ENCODE results near the gene MUS81. TPM values are rescaled to one million over a fixed set of nuclear protein-coding genes. Genes with fewer than 3 reads are reported as not detected.
A peak's percentile ranks its signal among the peaks of the same experiment; 100 is the strongest.

The MUS81 gene
- total and polyA plus RNA-seq, 9 of the 15 experiments (the other 6 are each of a cell fraction or from before 2014, with no cell fraction given), result 13.4 to 118 (median 53.7) TPM

GRCh38 chr11:65817835-65818680 lies 42.2 kb upstream of the MUS81 start (continued):
- TF ChIP-seq NCOA2 (IDR thresholded peaks at IDR 0.05; ENCODE audit: partially characterized antibody in 2 of 2) (no peak), XRCC3 (IDR thresholded peaks at IDR 0.05) (no peak), POLR2H (tag; IDR thresholded peaks at IDR 0.05; ENCODE audit: low read depth) (no peak), ZSCAN32 (CRISPR knock-in tag; IDR thresholded peaks at IDR 0.05) (no peak), BHLHE40 (IDR thresholded peaks at IDR 0.05; ENCODE audit: low read length) (peak; percentile 62), SIX5 (IDR thresholded peaks at IDR 0.05; ENCODE audit: borderline replicate concordance in 1 of 2, insufficient read depth in 1 of 2, low read depth in 1 of 2, low read length in 2 of 2) (no peak), NFE2 (IDR thresholded peaks at IDR 0.05; ENCODE audit: low read depth) (no peak), ZSCAN29 (IDR thresholded peaks at IDR 0.05) (no peak), HCFC1 (IDR thresholded peaks at IDR 0.05; ENCODE audit: low read depth, low read length) (no peak), KAT2B (IDR thresholded peaks at IDR 0.05; ENCODE audit: low read depth, low read length) (no peak), ZBTB26 (CRISPR knock-in tag; IDR thresholded peaks at IDR 0.05) (no peak), ASH1L (IDR thresholded peaks at IDR 0.05; ENCODE audit: borderline replicate concordance, low read depth, partially characterized antibody) (no peak), SIRT6 (IDR thresholded peaks at IDR 0.05; ENCODE audit: low read depth, low read length) (no peak), ZNF384 (IDR thresholded peaks at IDR 0.05; ENCODE audit: low read depth, low read length) (peak; percentile 54; the same call in 1 of the 2 replicates), ZKSCAN1 (IDR thresholded peaks at IDR 0.05; ENCODE audit: low read depth, low read length) (no peak), ELK1 (CRISPR knock-in tag; IDR thresholded peaks at IDR 0.05) (no peak), CBFA2T2 (conservative IDR thresholded peaks at IDR 0.05) (no peak), MIER1 (IDR thresholded peaks at IDR 0.05; ENCODE audit: low read depth) (0 out of 2 replicates have a peak, but pooled peaks have one; percentile 44), SETDB1 (IDR thresholded peaks at IDR 0.05; ENCODE audit: low read length) (no peak), HOMEZ (CRISPR knock-in tag; IDR thresholded peaks at IDR 0.05) (no peak), MAFK (IDR thresholded peaks at IDR 0.05; ENCODE audit: low read length) (no peak), NFXL1 (CRISPR knock-in tag; IDR thresholded peaks at IDR 0.05) (no peak), RBM17 (IDR thresholded peaks at IDR 0.05; ENCODE audit: borderline replicate concordance, low read depth, low read length) (no peak), HDAC1 (IDR thresholded peaks at IDR 0.05) (peak in 1 of 2 experiments; percentile 49; a peak in 1 of 4 replicates)
